ENCODE data around the gene TMUB1.

Gene TMUB1

GRCh38 chr7:151053096-151053495 is 30.2 kb downstream of the TMUB1 start:
- POLR2A ChIA-PET, result no interaction called here
- CTCF ChIA-PET, result interaction anchor here (1.9 kb wide), 1 partner anchor 58 kb away, joined by 8 read pairs; no protein-coding TSS in a partner anchor

GRCh38 chr7:151051108-151051507 is 32.2 kb downstream of the TMUB1 start:
- TF ChIP-seq CTCF (IDR thresholded peaks at IDR 0.05; ENCODE audit: insufficient read depth, low read length, missing control alignments), result no peak
- no peak overlapping the region for H3K4me3 ChIP-seq (ENCODE audit: low read depth, low read length)
- CTCF ChIA-PET, result interaction anchor here (0.6 to 2.0 kb wide), 5 partner anchors 12 to 60 kb away, joined by 3 to 5 read pairs (median 3); no protein-coding TSS in a partner anchor
- no peak for DNase-seq (ENCODE audit: low read depth, low spot score)
- POLR2A ChIA-PET, result interaction anchor here (0.5 to 2.1 kb wide), 3 partner anchors 12 to 43 kb away, joined by 3 to 7 read pairs (median 3); partner anchors contain the start of gene FASTK

More at GRCh38 chr7:151053096-151053495, 30.2 kb downstream of the TMUB1 start:
- no peak for DNase-seq (ENCODE audit: low read depth, low spot score)
- no peak for TF ChIP-seq CTCF (IDR thresholded peaks at IDR 0.05; ENCODE audit: insufficient read depth, low read length, missing control alignments)
- no peak overlapping the region for H3K4me3 ChIP-seq (ENCODE audit: low read depth, low read length)

GRCh38 chr7:151048911-151049463 is 34.3 kb downstream of the TMUB1 start:
- no peak for TF ChIP-seq CTCF (IDR thresholded peaks at IDR 0.05; ENCODE audit: insufficient read depth, low read length, missing control alignments)
- CTCF ChIA-PET, result interaction anchor here (1.9 kb wide), 1 partner anchor 31 kb away, joined by 5 read pairs; no protein-coding TSS in a partner anchor
- H3K4me3 ChIP-seq (ENCODE audit: low read depth, low read length), result no peak overlapping the region
- POLR2A ChIA-PET, result no interaction called here
- DNase-seq (ENCODE audit: low read depth, low spot score), result no peak

GRCh38 chr7:151047976-151048815 is 35.1 kb downstream of the TMUB1 start, which contains the start of gene ASIC3:
Gene ASIC3, plus strand, starts transcription at chr7:151048531. Its CDS starts 355 bp downstream, at chr7:151048886.
- POLR2A ChIA-PET, result interaction anchor here (0.6 kb wide), 1 partner anchor 17 kb away, joined by 3 read pairs; no protein-coding TSS in a partner anchor
- no peak for TF ChIP-seq CTCF (IDR thresholded peaks at IDR 0.05; ENCODE audit: insufficient read depth, low read length, missing control alignments)
- no peak within 1 kb of the TSS for H3K4me3 ChIP-seq (ENCODE audit: low read depth, low read length)
- CTCF ChIA-PET, result interaction anchor here (1.9 kb wide), 1 partner anchor 30 kb away, joined by 5 read pairs; no protein-coding TSS in a partner anchor
- DNase-seq (ENCODE audit: low read depth, low spot score), result no peak

- TF ChIP-seq CTCF (IDR thresholded peaks at IDR 0.05; ENCODE audit: insufficient read depth, low read length, missing control alignments), result no peak
These were observed 36.4 kb downstream of the TMUB1 start for GRCh38 chr7:151046603-151047573.

More at GRCh38 chr7:151046603-151047573, 36.4 kb downstream of the TMUB1 start:
- POLR2A ChIA-PET, result interaction anchor here (0.8 to 1.0 kb wide), 2 partner anchors 29 to 39 kb away, joined by 3 to 6 read pairs; no protein-coding TSS in a partner anchor
- CTCF ChIA-PET, result interaction anchor here (1.1 to 1.9 kb wide), 2 partner anchors 29 to 64 kb away, joined by 4 to 5 read pairs; no protein-coding TSS in a partner anchor
- no peak overlapping the region for H3K4me3 ChIP-seq (ENCODE audit: low read depth, low read length)
- DNase-seq (ENCODE audit: low read depth, low spot score), result no peak

Measured in AG04449 (cell line).